Breast epithelium (tissue), 4 donors: Measurements from ENCODE around the gene RANGAP1. TPM values are rescaled to one million over a fixed set of nuclear protein-coding genes. Genes with fewer than 3 reads are reported as not detected.
A peak's percentile ranks its signal among the peaks of the same experiment; 100 is the strongest.

Experiments
- DNase-seq, 2 donors: peaks; one replicate each; pipeline ENCODE4 v3.0.0-alpha.2; 2019; ENCODE audit warnings: low spot score in 2 of 2
- H3K27ac ChIP-seq, 2 donors: fragments of 200-600 bp; sonication (generic) in 1 of 2; one replicate each; pipeline ENCODE4 v1.5.1; 2016 to 2019; ENCODE audit warnings: mild to moderate bottlenecking in 1 of 2
- H3K27me3 ChIP-seq, 2 donors: fragments of 200-600 bp; sonication (generic) in 1 of 2; one replicate each; pipeline versions ENCODE4 v1.5.1 to v1.6.0; 2017 to 2019; ENCODE audit warnings: control low read depth in 1 of 2, mild to moderate bottlenecking in 1 of 2
- H3K36me3 ChIP-seq: fragments of 200-600 bp; one replicate; pipeline ENCODE4 v1.5.1; 2019
- H3K4me1 ChIP-seq, 2 donors: fragments of 200-600 bp; sonication (generic); one replicate each; pipeline ENCODE4 v1.5.1; 2016 to 2019; ENCODE audit warnings: control low read depth in 1 of 2
- H3K4me3 ChIP-seq, 3 donors: fragments of 200-600 bp; sonication (generic); 1 replicate in 2 of 3; 2 replicates in 1 of 3; pipeline ENCODE4 v1.5.1; 2016 to 2019; ENCODE audit warnings: mild to moderate bottlenecking in 3 of 3, moderate library complexity in 2 of 3
- H3K9me3 ChIP-seq, 2 donors: fragments of 200-600 bp; sonication (generic) in 1 of 2; one replicate each; pipeline ENCODE4 v1.5.1; 2016 to 2019; ENCODE audit warnings: control low read depth in 1 of 2
- CTCF ChIP-seq, 3 donors: fragments of 450-650 bp; IDR thresholded peaks; one replicate each; pipeline ENCODE4 v1.5.1; 2016 to 2017; ENCODE audit warnings: antibody characterized with exemption in 3 of 3, mild to moderate bottlenecking in 3 of 3, moderate library complexity in 3 of 3
- POLR2A ChIP-seq: fragments of 450-650 bp; IDR thresholded peaks from one replicate; pipeline ENCODE4 v1.6.1; 2016; ENCODE audit warnings: antibody characterized with exemption, mild to moderate bottlenecking, moderate library complexity
- POLR2AphosphoS5 ChIP-seq, 3 donors: sonication (generic); formaldehyde crosslinking; IDR thresholded peaks; one replicate each; pipeline ENCODE4 v1.6.1; 2017; ENCODE audit warnings: antibody characterized with exemption in 3 of 3
- intact Hi-C: fragments of 100-400 bp; cut with DNase I; formaldehyde crosslinking; loops from one replicate; pipeline ENCODE4 v1.15.1; 2023; ENCODE audit warnings: low total_unique reads
- total RNA-seq, 3 donors: library from RNA; depleted of rRNA; stranded (reverse); fragments of >200 nt; gene quantifications; one replicate each; pipeline ENCODE4 v1.1.0, GENCODE V29; 2016

RANGAP1 gene
- total RNA-seq, 3 donors from 2014 or later, result 29.8 to 54.1 (median 51.2) TPM

- intact Hi-C loops, result no loop called here
- no peak overlapping the region for H3K4me3 ChIP-seq
- no peak overlapping the region for H3K27ac ChIP-seq
- TF ChIP-seq CTCF (IDR thresholded peaks at IDR 0.05), result no peak
- peaks cover 0 to 12% of the 10 kb centered on the region in 2 donors for H3K4me1 ChIP-seq
- peaks cover 5% of the 10 kb centered on the region for H3K36me3 ChIP-seq
- H3K27me3 ChIP-seq, result no peaks in the 10 kb centered on the region
- no peaks in the 10 kb centered on the region for H3K9me3 ChIP-seq
- no peak for DNase-seq
Measured at GRCh38 chr22:41267958-41268357, 18.0 kb downstream of the RANGAP1 start.

GRCh38 chr22:41264408-41264941 is 21.5 kb downstream of the RANGAP1 start:
- Histone ChIP-seq H3K27ac (no peak overlapping the region), H3K27me3 (no peaks in the 10 kb centered on the region), H3K4me1 (no peaks in the 10 kb centered on the region), H3K4me3 (no peak overlapping the region), H3K9me3 (no peaks in the 10 kb centered on the region), H3K36me3 (peaks cover 5% of the 10 kb centered on the region)
- no peak for DNase-seq
- intact Hi-C loops, result no loop called here
- TF ChIP-seq POLR2A (no peak), POLR2AphosphoS5 (IDR thresholded peaks at IDR 0.05) (no peak), CTCF (IDR thresholded peaks at IDR 0.05) (no peak)

- no peaks in the 10 kb centered on the region for H3K9me3 ChIP-seq
- peaks cover 5% of the 10 kb centered on the region for H3K36me3 ChIP-seq
- H3K27ac ChIP-seq, result no peak overlapping the region
- H3K4me1 ChIP-seq, result no peaks in the 10 kb centered on the region
- intact Hi-C loops, result no loop called here
- TF ChIP-seq POLR2A (no peak), POLR2AphosphoS5 (IDR thresholded peaks at IDR 0.05) (no peak), CTCF (IDR thresholded peaks at IDR 0.05) (no peak)
- no peaks in the 10 kb centered on the region for H3K27me3 ChIP-seq
- no peak overlapping the region for H3K4me3 ChIP-seq
- no peak for DNase-seq
Measured at GRCh38 chr22:41263704-41264103, 22.3 kb downstream of the RANGAP1 start.

- no peak for TF ChIP-seq POLR2A
- TF ChIP-seq POLR2AphosphoS5 (IDR thresholded peaks at IDR 0.05), result no peak
- TF ChIP-seq CTCF (IDR thresholded peaks at IDR 0.05), result no peak
- intact Hi-C loops, result no loop called here
- Histone ChIP-seq H3K4me1 (no peaks in the 10 kb centered on the region), H3K9me3 (no peaks in the 10 kb centered on the region), H3K36me3 (peaks cover 3% of the 10 kb centered on the region), H3K27ac (peak overlapping the region; percentile 69 to 83), H3K27me3 (no peaks in the 10 kb centered on the region), H3K4me3 (no peak overlapping the region)
- no peak for DNase-seq
Measured at GRCh38 chr22:41262250-41262765, 23.7 kb downstream of the RANGAP1 start.

- TF ChIP-seq POLR2AphosphoS5 (IDR thresholded peaks at IDR 0.05), result peak in 1 of 3 donors; percentile 18
- TF ChIP-seq CTCF (IDR thresholded peaks at IDR 0.05), result no peak
- peak; percentile 70 to 72 for DNase-seq
- H3K9me3 ChIP-seq, result no peaks in the 10 kb centered on the region
- no peaks in the 10 kb centered on the region for H3K4me1 ChIP-seq
- no peaks in the 10 kb centered on the region for H3K27me3 ChIP-seq
- peak overlapping the region; percentile 69 to 83 for H3K27ac ChIP-seq
- no peaks in the 10 kb centered on the region for H3K36me3 ChIP-seq
- no peak overlapping the region for H3K4me3 ChIP-seq
- intact Hi-C loops, result no loop called here
Measured at GRCh38 chr22:41261541-41262249, 24.3 kb downstream of the RANGAP1 start.
